Mesothelial cell of epicardium (in vitro differentiated cells): ENCODE data around the gene BMPER. TPM values are rescaled to one million over a fixed set of nuclear protein-coding genes. Genes with fewer than 3 reads are reported as not detected.

Source experiments
- DNase-seq, 2 experiments: peaks; one replicate each; pipeline ENCODE4 v3.0.0; 2021; ENCODE audit warnings: low spot score in 2 of 2; ENCODE audit not compliant: unreplicated experiment in 2 of 2
- H3K27ac Mint-ChIP-seq: 2 replicates; pipeline ENCODE4 v1.8.0; 2021; ENCODE audit warnings: mixed read lengths
- H3K27me3 Mint-ChIP-seq: 2 replicates; pipeline ENCODE4 v1.8.0; 2021; ENCODE audit warnings: low read depth, mixed read lengths
- H3K36me3 Mint-ChIP-seq: 2 replicates; pipeline ENCODE4 v1.8.0; 2021; ENCODE audit warnings: mixed read lengths
- H3K4me1 Mint-ChIP-seq: 2 replicates; pipeline ENCODE4 v1.8.0; 2021; ENCODE audit warnings: mixed read lengths
- H3K4me3 Mint-ChIP-seq: 2 replicates; pipeline ENCODE4 v1.8.0; 2021; ENCODE audit warnings: mild to moderate bottlenecking, moderate library complexity, mixed read lengths
- H3K9me3 Mint-ChIP-seq: 2 replicates; pipeline ENCODE4 v1.8.0; 2021; ENCODE audit warnings: mixed read lengths
- total RNA-seq: library from RNA; stranded (reverse); gene quantifications from 3 replicates; pipeline ENCODE4 v1.2.1, GENCODE V29; 2021
- TF ChIP-seq, protein P1 (sequence below): fragments of 200-600 bp; sonication (generic); IDR thresholded peaks from one replicate; pipeline ENCODE4 v1.5.0; 2021; ENCODE audit warnings: antibody characterized with exemption; ENCODE audit not compliant: unreplicated experiment

Gene BMPER
- total RNA-seq, 1 donor from 2014 or later = 1.7 TPM

GRCh38 chr7:34123316-34123715 lies 218.0 kb downstream of the BMPER start:
- H3K4me3 Mint-ChIP-seq = no peak overlapping the region
- no peaks in the 10 kb centered on the region for H3K27me3 Mint-ChIP-seq

GRCh38 chr7:34124765-34125164 lies 219.4 kb downstream of the BMPER start:
- Mint-ChIP-seq H3K9me3 (peaks cover 28% of the 10 kb centered on the region), H3K4me3 (no peak overlapping the region), H3K27ac (no peak overlapping the region), H3K36me3 (peaks cover 2% of the 10 kb centered on the region), H3K4me1 (no peaks in the 10 kb centered on the region), H3K27me3 (no peaks in the 10 kb centered on the region)
- TF ChIP-seq, protein P1, sequence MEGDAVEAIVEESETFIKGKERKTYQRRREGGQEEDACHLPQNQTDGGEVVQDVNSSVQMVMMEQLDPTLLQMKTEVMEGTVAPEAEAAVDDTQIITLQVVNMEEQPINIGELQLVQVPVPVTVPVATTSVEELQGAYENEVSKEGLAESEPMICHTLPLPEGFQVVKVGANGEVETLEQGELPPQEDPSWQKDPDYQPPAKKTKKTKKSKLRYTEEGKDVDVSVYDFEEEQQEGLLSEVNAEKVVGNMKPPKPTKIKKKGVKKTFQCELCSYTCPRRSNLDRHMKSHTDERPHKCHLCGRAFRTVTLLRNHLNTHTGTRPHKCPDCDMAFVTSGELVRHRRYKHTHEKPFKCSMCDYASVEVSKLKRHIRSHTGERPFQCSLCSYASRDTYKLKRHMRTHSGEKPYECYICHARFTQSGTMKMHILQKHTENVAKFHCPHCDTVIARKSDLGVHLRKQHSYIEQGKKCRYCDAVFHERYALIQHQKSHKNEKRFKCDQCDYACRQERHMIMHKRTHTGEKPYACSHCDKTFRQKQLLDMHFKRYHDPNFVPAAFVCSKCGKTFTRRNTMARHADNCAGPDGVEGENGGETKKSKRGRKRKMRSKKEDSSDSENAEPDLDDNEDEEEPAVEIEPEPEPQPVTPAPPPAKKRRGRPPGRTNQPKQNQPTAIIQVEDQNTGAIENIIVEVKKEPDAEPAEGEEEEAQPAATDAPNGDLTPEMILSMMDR = no peak
- DNase-seq = no peak

More at GRCh38 chr7:34123316-34123715, 218.0 kb downstream of the BMPER start:
- peaks cover 28% of the 10 kb centered on the region for H3K9me3 Mint-ChIP-seq
- no peak overlapping the region for H3K27ac Mint-ChIP-seq
- DNase-seq = no peak
- no peaks in the 10 kb centered on the region for H3K4me1 Mint-ChIP-seq
- TF ChIP-seq, protein P1 = no peak
- H3K36me3 Mint-ChIP-seq = peaks cover 2% of the 10 kb centered on the region

DNA sequence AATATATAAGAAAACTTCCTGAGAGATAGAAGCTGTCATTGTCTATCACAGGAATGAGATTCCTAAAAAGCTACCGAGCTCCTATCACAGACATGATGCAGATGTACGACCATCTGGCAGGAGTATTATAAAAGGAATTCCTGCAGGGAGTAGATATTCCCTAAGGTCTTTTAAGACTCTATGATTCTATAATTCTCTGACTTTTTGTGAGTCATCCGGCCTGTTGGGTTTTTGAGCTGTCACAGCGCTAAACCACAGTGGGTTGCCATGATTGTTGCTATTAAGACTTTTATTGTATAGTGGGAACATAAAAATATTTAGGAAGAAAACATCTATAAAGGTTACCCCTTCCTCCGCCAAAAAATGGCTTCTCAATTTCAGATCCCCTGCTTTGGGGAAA lies 223.4 kb downstream of the BMPER start:
- no peaks in the 10 kb centered on the region for H3K27me3 Mint-ChIP-seq
- peaks cover 2% of the 10 kb centered on the region for H3K36me3 Mint-ChIP-seq
- TF ChIP-seq, protein P1 = no peak
- H3K4me3 Mint-ChIP-seq = no peak overlapping the region
- no peak for DNase-seq
- no peak overlapping the region for H3K27ac Mint-ChIP-seq
- peaks cover 18% of the 10 kb centered on the region for H3K9me3 Mint-ChIP-seq
- H3K4me1 Mint-ChIP-seq = peaks cover 13% of the 10 kb centered on the region

- Mint-ChIP-seq H3K4me3 (no peak overlapping the region), H3K9me3 (peaks cover 4% of the 10 kb centered on the region), H3K4me1 (peaks cover 18% of the 10 kb centered on the region), H3K27ac (no peak overlapping the region), H3K36me3 (no peaks in the 10 kb centered on the region), H3K27me3 (no peaks in the 10 kb centered on the region)
- no peak for DNase-seq
- TF ChIP-seq, protein P1 = no peak
Observed at GRCh38 chr7:34130558-34131295, 225.4 kb downstream of the BMPER start.

DNA sequence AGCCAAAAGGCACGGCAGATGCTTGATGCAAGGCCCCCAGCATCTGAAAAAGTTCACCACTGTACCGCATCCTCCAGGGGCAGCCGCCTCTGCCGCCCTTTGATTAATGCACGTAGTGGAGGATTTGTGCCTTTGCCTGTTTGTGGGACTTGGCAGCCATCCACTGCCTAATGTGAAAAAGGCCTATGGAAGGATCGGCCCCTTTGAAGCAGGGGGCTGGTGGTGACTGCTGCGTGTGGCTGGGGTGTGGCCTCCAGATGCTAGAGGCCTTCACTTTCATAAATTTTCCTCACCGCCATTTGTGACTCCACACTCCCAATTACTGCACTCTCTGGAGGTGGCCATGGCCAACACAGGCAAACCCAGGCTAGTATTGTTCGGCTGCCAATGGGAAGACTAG lies 226.0 kb downstream of the BMPER start:
- Mint-ChIP-seq H3K27me3 (no peaks in the 10 kb centered on the region), H3K4me1 (peaks cover 18% of the 10 kb centered on the region), H3K4me3 (no peak overlapping the region), H3K9me3 (no peaks in the 10 kb centered on the region), H3K27ac (no peak overlapping the region), H3K36me3 (no peaks in the 10 kb centered on the region)
- TF ChIP-seq, protein P1 = no peak
- no peak for DNase-seq
